Activated B cell treated with CpG ODN at 0.5 μM for 24 hours (primary cell): Measurements from ENCODE around the gene GALNT17. TPM values are rescaled to one million over a fixed set of nuclear protein-coding genes. Genes with fewer than 3 reads are reported as not detected.

Source experiments
- ATAC-seq: fragments of 200-7000 bp; cut with Tn5 transposase; one replicate; pipeline ENCODE4 v1.10.0; 2021; ENCODE audit warnings: low read depth, mild to moderate bottlenecking, moderate library complexity
- CTCF ChIA-PET: fragments of 350-600 bp; sonication (Branson Sonifier 250); formaldehyde crosslinking; loops from one replicate; lab custom pipeline; 2021; ENCODE audit warnings: antibody characterized with exemption; lab: Charles Lee
- POLR2A ChIA-PET: fragments of 350-600 bp; sonication (Branson Sonifier 250); formaldehyde crosslinking; loops from one replicate; lab custom pipeline; 2021; ENCODE audit warnings: antibody characterized with exemption; lab: Charles Lee
- DNase-seq: peaks from one replicate; pipeline ENCODE4 v3.0.0; 2022
- H3K27ac Mint-ChIP-seq: one replicate; pipeline ENCODE4 v1.8.0; 2020; ENCODE audit warnings: mixed read lengths
- H3K27me3 Mint-ChIP-seq: one replicate; pipeline ENCODE4 v1.8.0; 2021; ENCODE audit warnings: mixed read lengths
- H3K36me3 Mint-ChIP-seq: one replicate; pipeline ENCODE4 v1.8.0; 2021; ENCODE audit warnings: low read depth, mixed read lengths
- H3K4me1 Mint-ChIP-seq: one replicate; pipeline ENCODE4 v1.8.0; 2021; ENCODE audit warnings: mixed read lengths
- H3K4me3 Mint-ChIP-seq: one replicate; pipeline ENCODE4 v1.8.0; 2020; ENCODE audit warnings: mild to moderate bottlenecking, mixed read lengths
- H3K9me3 Mint-ChIP-seq: one replicate; pipeline ENCODE4 v1.8.0; 2020; ENCODE audit warnings: mixed read lengths
- CTCF ChIP-seq: fragments of 200-600 bp; IDR thresholded peaks from one replicate; pipeline ENCODE4 v1.8.0; 2022; ENCODE audit warnings: antibody characterized with exemption, mild to moderate bottlenecking
- intact Hi-C: fragments of 100-400 bp; cut with micrococcal nuclease; formaldehyde crosslinking; loops from one replicate; pipeline ENCODE4 v1.15.1; 2024
- total RNA-seq: library from RNA; stranded (reverse); gene quantifications from 2 replicates; pipeline ENCODE4 v1.2.3, GENCODE V29; 2022

GALNT17 gene
- total RNA-seq, 1 donor from 2014 or later: not detected

- H3K27me3 Mint-ChIP-seq: no peaks in the 10 kb centered on the region
- intact Hi-C loops: no loop called here
- TF ChIP-seq CTCF: no peak
- no peaks in the 10 kb centered on the region for H3K4me1 Mint-ChIP-seq
- POLR2A ChIA-PET: no interaction called here
- no peaks in the 10 kb centered on the region for H3K36me3 Mint-ChIP-seq
- DNase-seq (no peak), ATAC-seq (no peak)
- CTCF ChIA-PET: no interaction called here
- no peak overlapping the region for H3K27ac Mint-ChIP-seq
- peaks cover 11% of the 10 kb centered on the region for H3K9me3 Mint-ChIP-seq
- no peak overlapping the region for H3K4me3 Mint-ChIP-seq
Measured at GRCh38 chr7:71694665-71695064, 562.7 kb downstream of the GALNT17 start.

- no peak overlapping the region for H3K4me3 Mint-ChIP-seq
- H3K27me3 Mint-ChIP-seq: no peaks in the 10 kb centered on the region
- DNase-seq (no peak), ATAC-seq (no peak)
- TF ChIP-seq CTCF: no peak
- H3K36me3 Mint-ChIP-seq: no peaks in the 10 kb centered on the region
- H3K4me1 Mint-ChIP-seq: no peaks in the 10 kb centered on the region
- intact Hi-C loops: no loop called here
- peaks cover 11% of the 10 kb centered on the region for H3K9me3 Mint-ChIP-seq
- no peak overlapping the region for H3K27ac Mint-ChIP-seq
- ChIA-PET CTCF (no interaction called here), POLR2A (no interaction called here)
Measured at GRCh38 chr7:71695186-71695585, 563.2 kb downstream of the GALNT17 start.

GRCh38 chr7:71696511-71696910 lies 564.6 kb downstream of the GALNT17 start:
- ATAC-seq (no peak), DNase-seq (no peak)
- no peak overlapping the region for H3K27ac Mint-ChIP-seq
- no peak for TF ChIP-seq CTCF
- intact Hi-C loops: no loop called here
- H3K27me3 Mint-ChIP-seq: no peaks in the 10 kb centered on the region
- ChIA-PET POLR2A (no interaction called here), CTCF (no interaction called here)
- H3K4me1 Mint-ChIP-seq: no peaks in the 10 kb centered on the region
- no peak overlapping the region for H3K4me3 Mint-ChIP-seq
- H3K9me3 Mint-ChIP-seq: peaks cover 13% of the 10 kb centered on the region
- H3K36me3 Mint-ChIP-seq: no peaks in the 10 kb centered on the region

- Mint-ChIP-seq H3K27ac (no peak overlapping the region), H3K4me1 (no peaks in the 10 kb centered on the region), H3K27me3 (no peaks in the 10 kb centered on the region), H3K4me3 (no peak overlapping the region), H3K36me3 (no peaks in the 10 kb centered on the region), H3K9me3 (peaks cover 13% of the 10 kb centered on the region)
- no peak for ATAC-seq
- intact Hi-C loops: no loop called here
- CTCF ChIA-PET: no interaction called here
- POLR2A ChIA-PET: no interaction called here
- DNase-seq: no peak
- no peak for TF ChIP-seq CTCF
Measured at GRCh38 chr7:71697400-71697799, 565.5 kb downstream of the GALNT17 start.

- intact Hi-C loops: no loop called here
- no peak for TF ChIP-seq CTCF
- Mint-ChIP-seq H3K36me3 (no peaks in the 10 kb centered on the region), H3K4me3 (no peak overlapping the region), H3K27me3 (no peaks in the 10 kb centered on the region), H3K4me1 (no peaks in the 10 kb centered on the region), H3K9me3 (peaks cover 12% of the 10 kb centered on the region), H3K27ac (no peak overlapping the region)
- no peak for ATAC-seq
- DNase-seq: no peak
- ChIA-PET CTCF (no interaction called here), POLR2A (no interaction called here)
Measured at GRCh38 chr7:71705217-71705616, 573.3 kb downstream of the GALNT17 start.
